SH-SY5Y (cell line): ENCODE data around the gene UBIAD1.

ENCODE experiments used
- GATA2 ChIP-seq: IDR thresholded peaks from 2 replicates; pipeline ENCODE4 v1.6.1; 2011; ENCODE audit warnings: mild to moderate bottlenecking, low read depth, low read length
- GATA3 ChIP-seq: IDR thresholded peaks from 2 replicates; pipeline ENCODE4 v1.6.1; 2011; ENCODE audit warnings: low read depth, mild to moderate bottlenecking, low read length, moderate library complexity

The UBIAD1 gene

DNA sequence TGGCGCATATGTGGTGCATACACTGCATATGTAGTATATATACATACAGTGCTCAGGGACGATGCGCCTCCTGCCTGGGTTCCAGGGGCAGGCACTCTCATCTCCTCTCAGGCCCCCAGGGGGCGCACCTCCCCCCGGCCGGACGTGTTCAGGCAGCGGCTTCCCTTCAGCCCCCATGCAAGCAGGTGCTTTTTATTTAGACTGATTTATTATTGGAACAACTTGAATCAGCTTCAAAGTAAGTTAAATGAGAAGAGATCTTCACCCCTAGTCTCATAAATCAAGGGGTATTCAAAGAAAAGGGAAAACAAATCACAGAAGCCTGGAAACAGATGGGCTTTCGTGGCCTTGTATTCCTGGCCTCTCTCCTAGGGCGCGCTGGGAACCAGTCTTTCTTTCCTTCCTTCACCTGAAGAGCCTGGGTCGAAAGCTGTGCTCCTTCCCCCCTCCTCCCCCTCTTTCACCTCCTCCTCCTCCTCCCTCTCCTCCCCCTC is 64.6 kb downstream of the UBIAD1 start:
- TF ChIP-seq GATA3, result no peak
- TF ChIP-seq GATA2, result no peak
